Panc1 (cell line): ENCODE results near the gene CTR9. TPM values are rescaled to one million over a fixed set of nuclear protein-coding genes. Genes with fewer than 3 reads are reported as not detected.

Source experiments
- ATAC-seq: fragments of 200-7000 bp; cut with Tn5 transposase; 2 replicates; pipeline ENCODE4 v1.9.1; 2020; ENCODE audit warnings: mild to moderate bottlenecking, moderate library complexity
- BruUV-seq: library from RNA; stranded (reverse); fragments of 400-500 nt; replicated peaks from 2 replicates; lab custom pipeline; 2021; lab: Mats Ljungman, UMichigan
- CTCF ChIA-PET: fragments of 300-600 bp; sonication (Branson Sonifier 250); formaldehyde crosslinking; loops from one replicate; lab custom pipeline; 2022; ENCODE audit warnings: antibody characterized with exemption; lab: Charles Lee
- POLR2A ChIA-PET: fragments of 300-600 bp; sonication (Branson Sonifier 250); formaldehyde crosslinking; loops from one replicate; lab custom pipeline; 2022; ENCODE audit warnings: antibody characterized with exemption; lab: Charles Lee
- DNase-seq: peaks from one replicate; pipeline ENCODE4 v3.0.0-alpha.2; 2010; ENCODE audit warnings: low read depth, low spot score
- H3K27ac ChIP-seq: 2 replicates; pipeline ENCODE4 v1.5.1; 2011; ENCODE audit warnings: mild to moderate bottlenecking, low read length, inconsistent platforms
- H3K27me3 ChIP-seq: fragments of 200-500 bp; sonication (Bioruptor generic); 2 replicates; pipeline ENCODE4 v1.6.0; 2014; ENCODE audit warnings: low read length, inconsistent platforms; ENCODE audit not compliant: control insufficient read depth, insufficient read depth
- H3K36me3 ChIP-seq: fragments of 200-500 bp; sonication (Bioruptor generic); 2 replicates; pipeline ENCODE4 v1.5.1; 2014; ENCODE audit warnings: inconsistent platforms, mild to moderate bottlenecking, low read length, moderate library complexity; ENCODE audit not compliant: control insufficient read depth, insufficient read depth
- H3K4me1 ChIP-seq: 2 replicates; pipeline ENCODE4 v1.5.1; 2011; ENCODE audit warnings: inconsistent platforms, mild to moderate bottlenecking, low read length, moderate library complexity; ENCODE audit not compliant: control insufficient read depth, insufficient read depth
- H3K4me3 ChIP-seq, 2 experiments: 2 replicates each; pipeline ENCODE4 v1.5.1; 2011 to 2012; ENCODE audit warnings: low read depth in 2 of 2, low read length in 2 of 2, mild to moderate bottlenecking in 2 of 2, inconsistent platforms in 1 of 2, moderate library complexity in 1 of 2
- H3K9me3 ChIP-seq: fragments of 200-500 bp; sonication (Bioruptor generic); 2 replicates; pipeline ENCODE4 v1.5.1; 2014; ENCODE audit warnings: low read depth, mild to moderate bottlenecking, inconsistent platforms, low read length, moderate library complexity; ENCODE audit not compliant: control insufficient read depth, insufficient read depth
- POLR2AphosphoS5 ChIP-seq: IDR thresholded peaks from 2 replicates; pipeline ENCODE4 v1.6.1; 2012; ENCODE audit warnings: mild to moderate bottlenecking, low read depth, low read length, moderate library complexity
- SIN3A ChIP-seq: IDR thresholded peaks from 2 replicates; pipeline ENCODE4 v1.6.1; 2012; ENCODE audit warnings: low read depth, mild to moderate bottlenecking, low read length, moderate library complexity, borderline replicate concordance; ENCODE audit not compliant: insufficient read depth
- TCF7L2 ChIP-seq: IDR thresholded peaks from 2 replicates; pipeline ENCODE4 v1.6.1; 2011; ENCODE audit warnings: mild to moderate bottlenecking, low read depth, low read length, inconsistent platforms
- in situ Hi-C: cut with HindIII; loops from 2 replicates; pipeline ENCODE4 v1.10.0; 2016; ENCODE audit warnings: low sequenced_read_pairs, low pct_unique_long_range_greater_than_20kb
- intact Hi-C: fragments of 100-400 bp; cut with micrococcal nuclease; formaldehyde crosslinking; loops from one replicate; pipeline ENCODE4 v1.10.0; 2022; ENCODE audit not compliant: unreplicated experiment
- total RNA-seq: library from RNA; stranded (reverse); gene quantifications from one replicate; pipeline ENCODE4 v1.2.1, GENCODE V29; 2021; ENCODE audit not compliant: unreplicated experiment
- TF ChIP-seq, protein P1 (sequence below): fragments of 450-650 bp; IDR thresholded peaks from 2 replicates; pipeline ENCODE4 v1.5.1; 2017; ENCODE audit warnings: mild to moderate bottlenecking
- TF ChIP-seq, protein P2 (sequence below), 2 experiments: IDR thresholded peaks; 2 replicates each; pipeline ENCODE4 v1.6.1; 2011 to 2012; ENCODE audit warnings: low read depth in 2 of 2, control low read depth in 1 of 2, low read length in 1 of 2, mild to moderate bottlenecking in 1 of 2, moderate library complexity in 1 of 2; ENCODE audit not compliant: insufficient read depth in 1 of 2

Gene CTR9
- total RNA-seq, 1 experiment from 2014 or later: 60.1 TPM

DNA sequence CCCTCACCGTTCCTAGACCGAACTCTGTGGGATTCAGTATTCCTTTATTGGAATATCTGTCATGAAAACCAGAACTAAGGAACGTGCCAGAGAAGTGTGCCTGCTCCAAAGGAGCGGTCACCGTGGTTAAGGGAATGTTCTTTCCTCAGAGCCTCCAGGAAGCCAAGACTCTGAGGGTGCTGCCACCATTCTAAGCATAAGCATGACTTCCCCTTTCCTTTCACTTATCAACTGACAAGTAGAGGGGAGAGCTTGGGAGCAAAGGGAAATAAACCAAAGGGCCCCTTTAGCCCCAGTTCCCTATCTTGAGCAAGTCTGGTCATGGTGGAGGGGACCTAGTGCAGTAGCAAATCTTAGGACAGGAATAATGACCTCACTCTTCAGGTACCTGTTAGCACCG, 26.8 kb downstream of the CTR9 start:
- CTCF ChIA-PET: no interaction called here
- no peak for DNase-seq
- intact Hi-C loops: loop anchor here (10.0 kb wide), 1 partner anchor 1007 kb away; no protein-coding TSS in a partner anchor
- no TSS peak for BruUV-seq
- Histone ChIP-seq H3K36me3 (peaks cover 27% of the 10 kb centered on the region), H3K4me1 (no peaks in the 10 kb centered on the region), H3K27ac (no peak overlapping the region), H3K4me3 (no peak overlapping the region), H3K9me3 (no peaks in the 10 kb centered on the region), H3K27me3 (no peaks in the 10 kb centered on the region)
- POLR2A ChIA-PET: no interaction called here
- ATAC-seq: no peak
- TF ChIP-seq POLR2AphosphoS5: no peak
- no peak for TF ChIP-seq SIN3A
- no peak for TF ChIP-seq TCF7L2
- TF ChIP-seq, protein P1, sequence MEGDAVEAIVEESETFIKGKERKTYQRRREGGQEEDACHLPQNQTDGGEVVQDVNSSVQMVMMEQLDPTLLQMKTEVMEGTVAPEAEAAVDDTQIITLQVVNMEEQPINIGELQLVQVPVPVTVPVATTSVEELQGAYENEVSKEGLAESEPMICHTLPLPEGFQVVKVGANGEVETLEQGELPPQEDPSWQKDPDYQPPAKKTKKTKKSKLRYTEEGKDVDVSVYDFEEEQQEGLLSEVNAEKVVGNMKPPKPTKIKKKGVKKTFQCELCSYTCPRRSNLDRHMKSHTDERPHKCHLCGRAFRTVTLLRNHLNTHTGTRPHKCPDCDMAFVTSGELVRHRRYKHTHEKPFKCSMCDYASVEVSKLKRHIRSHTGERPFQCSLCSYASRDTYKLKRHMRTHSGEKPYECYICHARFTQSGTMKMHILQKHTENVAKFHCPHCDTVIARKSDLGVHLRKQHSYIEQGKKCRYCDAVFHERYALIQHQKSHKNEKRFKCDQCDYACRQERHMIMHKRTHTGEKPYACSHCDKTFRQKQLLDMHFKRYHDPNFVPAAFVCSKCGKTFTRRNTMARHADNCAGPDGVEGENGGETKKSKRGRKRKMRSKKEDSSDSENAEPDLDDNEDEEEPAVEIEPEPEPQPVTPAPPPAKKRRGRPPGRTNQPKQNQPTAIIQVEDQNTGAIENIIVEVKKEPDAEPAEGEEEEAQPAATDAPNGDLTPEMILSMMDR: no peak
- TF ChIP-seq, protein P2, sequence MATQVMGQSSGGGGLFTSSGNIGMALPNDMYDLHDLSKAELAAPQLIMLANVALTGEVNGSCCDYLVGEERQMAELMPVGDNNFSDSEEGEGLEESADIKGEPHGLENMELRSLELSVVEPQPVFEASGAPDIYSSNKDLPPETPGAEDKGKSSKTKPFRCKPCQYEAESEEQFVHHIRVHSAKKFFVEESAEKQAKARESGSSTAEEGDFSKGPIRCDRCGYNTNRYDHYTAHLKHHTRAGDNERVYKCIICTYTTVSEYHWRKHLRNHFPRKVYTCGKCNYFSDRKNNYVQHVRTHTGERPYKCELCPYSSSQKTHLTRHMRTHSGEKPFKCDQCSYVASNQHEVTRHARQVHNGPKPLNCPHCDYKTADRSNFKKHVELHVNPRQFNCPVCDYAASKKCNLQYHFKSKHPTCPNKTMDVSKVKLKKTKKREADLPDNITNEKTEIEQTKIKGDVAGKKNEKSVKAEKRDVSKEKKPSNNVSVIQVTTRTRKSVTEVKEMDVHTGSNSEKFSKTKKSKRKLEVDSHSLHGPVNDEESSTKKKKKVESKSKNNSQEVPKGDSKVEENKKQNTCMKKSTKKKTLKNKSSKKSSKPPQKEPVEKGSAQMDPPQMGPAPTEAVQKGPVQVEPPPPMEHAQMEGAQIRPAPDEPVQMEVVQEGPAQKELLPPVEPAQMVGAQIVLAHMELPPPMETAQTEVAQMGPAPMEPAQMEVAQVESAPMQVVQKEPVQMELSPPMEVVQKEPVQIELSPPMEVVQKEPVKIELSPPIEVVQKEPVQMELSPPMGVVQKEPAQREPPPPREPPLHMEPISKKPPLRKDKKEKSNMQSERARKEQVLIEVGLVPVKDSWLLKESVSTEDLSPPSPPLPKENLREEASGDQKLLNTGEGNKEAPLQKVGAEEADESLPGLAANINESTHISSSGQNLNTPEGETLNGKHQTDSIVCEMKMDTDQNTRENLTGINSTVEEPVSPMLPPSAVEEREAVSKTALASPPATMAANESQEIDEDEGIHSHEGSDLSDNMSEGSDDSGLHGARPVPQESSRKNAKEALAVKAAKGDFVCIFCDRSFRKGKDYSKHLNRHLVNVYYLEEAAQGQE (IDR thresholded peaks at IDR 0.05; ENCODE audit: insufficient read depth in 1 of 2, low read depth in 2 of 2, low read length in 1 of 2): no peak
- in situ Hi-C loops: no loop called here

DNA sequence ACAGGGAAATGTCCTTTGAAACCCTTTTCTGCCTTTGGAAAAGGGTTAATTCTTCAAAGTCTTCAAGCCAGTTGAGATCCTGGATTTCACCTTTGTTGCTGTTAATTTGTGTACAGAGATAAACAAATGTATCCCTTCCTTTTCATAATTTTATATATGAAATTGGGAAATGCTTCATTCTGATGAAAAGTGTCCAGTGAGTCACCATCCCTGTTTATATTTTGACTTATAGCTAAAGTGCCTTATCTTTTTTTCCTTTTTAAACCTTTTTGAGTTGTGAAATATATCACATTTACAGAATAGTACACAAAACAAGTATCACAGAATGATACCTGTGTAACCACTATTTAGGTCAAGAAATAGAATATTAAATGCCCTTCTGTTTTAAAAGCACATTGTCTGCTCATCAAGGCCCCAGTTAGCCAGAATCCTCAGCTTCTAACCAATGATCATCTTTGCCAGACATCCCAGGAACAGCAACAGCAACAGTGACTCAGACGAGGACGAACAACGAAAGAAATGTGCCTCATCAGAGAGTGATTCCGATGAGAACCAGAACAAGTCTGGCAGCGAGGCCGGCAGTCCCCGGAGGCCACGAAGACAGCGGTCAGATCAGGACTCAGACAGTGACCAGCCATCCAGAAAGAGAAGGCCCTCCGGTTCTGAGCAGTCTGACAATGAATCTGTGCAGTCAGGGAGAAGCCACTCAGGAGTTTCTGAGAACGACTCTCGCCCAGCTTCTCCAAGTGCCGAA, 27.3 kb downstream of the CTR9 start:
- H3K9me3 ChIP-seq: no peaks in the 10 kb centered on the region
- peaks cover 23% of the 10 kb centered on the region for H3K36me3 ChIP-seq
- H3K27ac ChIP-seq: no peak overlapping the region
- POLR2A ChIA-PET: no interaction called here
- H3K4me1 ChIP-seq: no peaks in the 10 kb centered on the region
- H3K27me3 ChIP-seq: no peaks in the 10 kb centered on the region
- CTCF ChIA-PET: no interaction called here
- no peak for DNase-seq
- BruUV-seq: no TSS peak
- H3K4me3 ChIP-seq: no peak overlapping the region
- in situ Hi-C loops: no loop called here
- TF ChIP-seq TCF7L2 (no peak), SIN3A (no peak)
- TF ChIP-seq, protein P1: no peak
- TF ChIP-seq, protein P2 (IDR thresholded peaks at IDR 0.05; ENCODE audit: insufficient read depth in 1 of 2, low read depth in 2 of 2, low read length in 1 of 2): no peak
- intact Hi-C loops: loop anchor here (10.0 kb wide), 1 partner anchor 1006 kb away; no protein-coding TSS in a partner anchor
- no peak for ATAC-seq
